Measurements from ENCODE around the gene CHST9.

CHST9 gene

GRCh38 chr18:27030421-27030820, 154.7 kb downstream of the CHST9 start:
- FAIRE-seq (no peak), DNase-seq (ENCODE audit: insufficient read length, low spot score) (no peak)
- TF ChIP-seq, protein P1, sequence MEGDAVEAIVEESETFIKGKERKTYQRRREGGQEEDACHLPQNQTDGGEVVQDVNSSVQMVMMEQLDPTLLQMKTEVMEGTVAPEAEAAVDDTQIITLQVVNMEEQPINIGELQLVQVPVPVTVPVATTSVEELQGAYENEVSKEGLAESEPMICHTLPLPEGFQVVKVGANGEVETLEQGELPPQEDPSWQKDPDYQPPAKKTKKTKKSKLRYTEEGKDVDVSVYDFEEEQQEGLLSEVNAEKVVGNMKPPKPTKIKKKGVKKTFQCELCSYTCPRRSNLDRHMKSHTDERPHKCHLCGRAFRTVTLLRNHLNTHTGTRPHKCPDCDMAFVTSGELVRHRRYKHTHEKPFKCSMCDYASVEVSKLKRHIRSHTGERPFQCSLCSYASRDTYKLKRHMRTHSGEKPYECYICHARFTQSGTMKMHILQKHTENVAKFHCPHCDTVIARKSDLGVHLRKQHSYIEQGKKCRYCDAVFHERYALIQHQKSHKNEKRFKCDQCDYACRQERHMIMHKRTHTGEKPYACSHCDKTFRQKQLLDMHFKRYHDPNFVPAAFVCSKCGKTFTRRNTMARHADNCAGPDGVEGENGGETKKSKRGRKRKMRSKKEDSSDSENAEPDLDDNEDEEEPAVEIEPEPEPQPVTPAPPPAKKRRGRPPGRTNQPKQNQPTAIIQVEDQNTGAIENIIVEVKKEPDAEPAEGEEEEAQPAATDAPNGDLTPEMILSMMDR (IDR thresholded peaks at IDR 0.05; ENCODE audit: insufficient read depth, missing control alignments): no peak

- no peak for DNase-seq (ENCODE audit: insufficient read length, low spot score)
- TF ChIP-seq, protein P1 (IDR thresholded peaks at IDR 0.05; ENCODE audit: insufficient read depth, missing control alignments): no peak
- no peak for FAIRE-seq
These were observed 162.6 kb downstream of the CHST9 start for GRCh38 chr18:27022477-27022876.

GRCh38 chr18:27017901-27018500, 167.1 kb downstream of the CHST9 start:
- TF ChIP-seq, protein P1 (IDR thresholded peaks at IDR 0.05; ENCODE audit: insufficient read depth, missing control alignments): peak; percentile 36
- FAIRE-seq: peak; percentile 44
- no peak for DNase-seq (ENCODE audit: insufficient read length, low spot score)

DNA sequence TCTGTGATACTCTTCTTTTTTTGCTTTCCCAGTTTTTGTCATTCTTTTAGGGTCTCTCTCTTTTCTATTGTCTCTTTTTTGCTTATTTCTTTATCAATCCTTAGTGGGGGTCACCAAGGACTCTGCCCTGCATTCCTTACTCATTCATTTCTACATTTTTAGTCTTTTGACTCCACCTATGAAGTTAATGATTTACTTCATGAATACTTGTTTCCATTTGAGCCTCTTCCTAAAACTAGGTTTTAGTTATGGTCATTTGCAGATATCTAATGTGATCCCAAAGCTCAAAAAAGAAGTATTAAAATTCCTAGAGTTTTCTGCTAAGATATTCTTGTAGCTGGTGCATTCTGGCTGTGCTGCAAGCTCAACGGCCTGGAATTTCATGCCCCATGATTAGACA, 170.3 kb downstream of the CHST9 start:
- DNase-seq (ENCODE audit: insufficient read length, low spot score) (no peak), FAIRE-seq (peak; percentile 16)
- TF ChIP-seq, protein P1 (IDR thresholded peaks at IDR 0.05; ENCODE audit: insufficient read depth, missing control alignments): no peak

- TF ChIP-seq, protein P1 (IDR thresholded peaks at IDR 0.05; ENCODE audit: insufficient read depth, missing control alignments): no peak
- no peak for FAIRE-seq
- DNase-seq (ENCODE audit: insufficient read length, low spot score): no peak
These were observed 174.3 kb downstream of the CHST9 start for GRCh38 chr18:27010784-27011183.

DNA sequence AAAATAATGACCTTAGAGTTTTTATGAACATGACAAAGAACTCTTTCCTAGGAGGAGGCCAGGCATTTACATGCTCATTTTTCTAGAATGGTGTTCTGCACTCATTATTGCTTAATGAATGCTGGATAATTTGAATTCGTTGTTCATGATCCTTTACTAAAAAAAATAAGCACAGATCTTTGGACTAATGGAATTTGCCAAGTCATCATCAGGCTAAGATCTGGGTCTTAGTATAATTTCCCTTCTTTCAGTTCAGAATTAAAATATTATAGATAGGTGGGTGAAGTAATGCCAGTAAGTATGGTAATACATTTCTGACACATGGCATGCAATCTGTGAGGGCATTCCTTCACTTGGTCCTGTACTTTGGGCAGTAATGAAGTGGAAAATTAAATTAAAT, 175.8 kb downstream of the CHST9 start:
- no peak for FAIRE-seq
- TF ChIP-seq, protein P1 (IDR thresholded peaks at IDR 0.05; ENCODE audit: insufficient read depth, missing control alignments): no peak
- no peak for DNase-seq (ENCODE audit: insufficient read length, low spot score)

DNA sequence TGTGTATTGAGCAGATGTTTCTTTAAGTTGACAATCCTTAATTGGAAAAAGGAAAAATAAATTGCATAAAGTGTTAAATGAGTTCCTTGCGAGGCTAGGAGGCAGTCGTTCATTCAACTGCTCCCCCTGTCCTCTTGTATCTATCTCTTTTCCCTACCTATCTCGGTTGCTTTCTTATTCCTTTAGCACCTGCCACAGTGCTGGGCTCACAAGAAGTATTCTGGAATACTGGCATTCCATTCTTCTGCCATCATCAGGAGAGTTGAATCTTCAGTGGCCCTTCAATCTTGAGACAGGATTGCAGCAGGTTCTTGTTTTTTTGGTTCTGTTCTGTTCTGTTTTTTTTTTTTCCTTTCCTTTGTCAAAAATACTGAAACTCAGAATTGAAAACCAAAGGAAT, 176.5 kb downstream of the CHST9 start:
- DNase-seq (ENCODE audit: insufficient read length, low spot score) (no peak), FAIRE-seq (no peak)
- TF ChIP-seq, protein P1 (IDR thresholded peaks at IDR 0.05; ENCODE audit: insufficient read depth, missing control alignments): no peak

All from D721Med (cell line).